Activated naive CD4-positive, alpha-beta T cell treated with anti-CD3 and anti-CD28 coated beads, Interleukin-2, amount 50 U/mL, for 24 hours (primary cell): Measurements from ENCODE around the gene CELF2.

ENCODE experiments used
- H3K27ac Mint-ChIP-seq: one replicate; pipeline ENCODE4 v1.8.0; 2021; ENCODE audit warnings: mild to moderate bottlenecking, mixed read lengths
- H3K27me3 Mint-ChIP-seq: one replicate; pipeline ENCODE4 v1.8.0; 2021; ENCODE audit warnings: mixed read lengths
- H3K36me3 Mint-ChIP-seq: one replicate; pipeline ENCODE4 v1.8.0; 2021; ENCODE audit warnings: mixed read lengths
- H3K4me1 Mint-ChIP-seq: one replicate; pipeline ENCODE4 v1.8.0; 2021; ENCODE audit warnings: mixed read lengths
- H3K4me3 Mint-ChIP-seq: one replicate; pipeline ENCODE4 v1.8.0; 2021; ENCODE audit warnings: mild to moderate bottlenecking, mixed read lengths
- H3K9me3 Mint-ChIP-seq: one replicate; pipeline ENCODE4 v1.8.0; 2021; ENCODE audit warnings: mixed read lengths

CELF2 gene

GRCh38 chr10:11087372-11087771 is 69.7 kb downstream of the CELF2 start:
- Mint-ChIP-seq H3K4me1 (no peaks in the 10 kb centered on the region), H3K27ac (no peak overlapping the region), H3K9me3 (no peaks in the 10 kb centered on the region), H3K4me3 (no peak overlapping the region), H3K36me3 (no peaks in the 10 kb centered on the region), H3K27me3 (no peaks in the 10 kb centered on the region)

GRCh38 chr10:11088709-11089108 is 71.0 kb downstream of the CELF2 start:
- no peak overlapping the region for H3K27ac Mint-ChIP-seq
- no peaks in the 10 kb centered on the region for H3K36me3 Mint-ChIP-seq
- H3K4me3 Mint-ChIP-seq = no peak overlapping the region
- no peaks in the 10 kb centered on the region for H3K9me3 Mint-ChIP-seq
- H3K27me3 Mint-ChIP-seq = no peaks in the 10 kb centered on the region
- H3K4me1 Mint-ChIP-seq = no peaks in the 10 kb centered on the region

- no peaks in the 10 kb centered on the region for H3K4me1 Mint-ChIP-seq
- H3K27ac Mint-ChIP-seq = no peak overlapping the region
- no peaks in the 10 kb centered on the region for H3K9me3 Mint-ChIP-seq
- no peaks in the 10 kb centered on the region for H3K27me3 Mint-ChIP-seq
- H3K36me3 Mint-ChIP-seq = no peaks in the 10 kb centered on the region
- H3K4me3 Mint-ChIP-seq = no peak overlapping the region
Observed at GRCh38 chr10:11089272-11089671, 71.6 kb downstream of the CELF2 start.

- Mint-ChIP-seq H3K9me3 (no peaks in the 10 kb centered on the region), H3K27ac (no peak overlapping the region), H3K4me3 (no peak overlapping the region), H3K4me1 (no peaks in the 10 kb centered on the region), H3K27me3 (no peaks in the 10 kb centered on the region), H3K36me3 (no peaks in the 10 kb centered on the region)
Observed at GRCh38 chr10:11091517-11092102, 73.9 kb downstream of the CELF2 start.

- H3K4me3 Mint-ChIP-seq = no peak overlapping the region
- no peaks in the 10 kb centered on the region for H3K4me1 Mint-ChIP-seq
- H3K27me3 Mint-ChIP-seq = peaks cover 1% of the 10 kb centered on the region
- H3K9me3 Mint-ChIP-seq = no peaks in the 10 kb centered on the region
- H3K36me3 Mint-ChIP-seq = no peaks in the 10 kb centered on the region
- no peak overlapping the region for H3K27ac Mint-ChIP-seq
Observed at GRCh38 chr10:11093771-11094736, 76.4 kb downstream of the CELF2 start.

- Mint-ChIP-seq H3K4me1 (no peaks in the 10 kb centered on the region), H3K27ac (no peak overlapping the region), H3K4me3 (no peak overlapping the region), H3K36me3 (no peaks in the 10 kb centered on the region), H3K27me3 (peaks cover 1% of the 10 kb centered on the region), H3K9me3 (no peaks in the 10 kb centered on the region)
Observed at GRCh38 chr10:11095374-11095801, 77.7 kb downstream of the CELF2 start.

- Mint-ChIP-seq H3K27me3 (peaks cover 2% of the 10 kb centered on the region), H3K4me3 (no peak overlapping the region), H3K9me3 (no peaks in the 10 kb centered on the region), H3K36me3 (no peaks in the 10 kb centered on the region), H3K4me1 (no peaks in the 10 kb centered on the region), H3K27ac (no peak overlapping the region)
Observed at GRCh38 chr10:11096422-11096821, 78.8 kb downstream of the CELF2 start.

- Mint-ChIP-seq H3K27ac (no peak overlapping the region), H3K36me3 (no peaks in the 10 kb centered on the region), H3K4me1 (no peaks in the 10 kb centered on the region), H3K9me3 (no peaks in the 10 kb centered on the region), H3K4me3 (no peak overlapping the region), H3K27me3 (peaks cover 2% of the 10 kb centered on the region)
Observed at GRCh38 chr10:11097686-11098085, 80.0 kb downstream of the CELF2 start.

GRCh38 chr10:11098666-11099065 is 81.0 kb downstream of the CELF2 start:
- Mint-ChIP-seq H3K4me3 (no peak overlapping the region), H3K27ac (no peak overlapping the region), H3K27me3 (peaks cover 2% of the 10 kb centered on the region), H3K9me3 (no peaks in the 10 kb centered on the region), H3K36me3 (no peaks in the 10 kb centered on the region), H3K4me1 (no peaks in the 10 kb centered on the region)

GRCh38 chr10:11104772-11105675 is 87.4 kb downstream of the CELF2 start:
- H3K4me1 Mint-ChIP-seq = peaks cover 13% of the 10 kb centered on the region
- H3K27me3 Mint-ChIP-seq = peaks cover 1% of the 10 kb centered on the region
- no peak overlapping the region for H3K27ac Mint-ChIP-seq
- H3K9me3 Mint-ChIP-seq = no peaks in the 10 kb centered on the region
- no peaks in the 10 kb centered on the region for H3K36me3 Mint-ChIP-seq
- H3K4me3 Mint-ChIP-seq = no peak overlapping the region

- Mint-ChIP-seq H3K27me3 (peaks cover 1% of the 10 kb centered on the region), H3K27ac (no peak overlapping the region), H3K9me3 (no peaks in the 10 kb centered on the region), H3K36me3 (no peaks in the 10 kb centered on the region), H3K4me1 (peaks cover 13% of the 10 kb centered on the region), H3K4me3 (no peak overlapping the region)
Observed at GRCh38 chr10:11105676-11106004, 88.0 kb downstream of the CELF2 start.

GRCh38 chr10:11106621-11107374 is 89.1 kb downstream of the CELF2 start:
- Mint-ChIP-seq H3K36me3 (no peaks in the 10 kb centered on the region), H3K27me3 (no peaks in the 10 kb centered on the region), H3K4me1 (peaks cover 13% of the 10 kb centered on the region), H3K9me3 (no peaks in the 10 kb centered on the region), H3K27ac (no peak overlapping the region), H3K4me3 (no peak overlapping the region)

GRCh38 chr10:11107948-11108347 is 90.3 kb downstream of the CELF2 start:
- H3K36me3 Mint-ChIP-seq = no peaks in the 10 kb centered on the region
- H3K4me1 Mint-ChIP-seq = peaks cover 19% of the 10 kb centered on the region
- H3K27ac Mint-ChIP-seq = no peak overlapping the region
- no peaks in the 10 kb centered on the region for H3K9me3 Mint-ChIP-seq
- H3K27me3 Mint-ChIP-seq = no peaks in the 10 kb centered on the region
- H3K4me3 Mint-ChIP-seq = no peak overlapping the region

GRCh38 chr10:11108356-11108755 is 90.7 kb downstream of the CELF2 start:
- H3K9me3 Mint-ChIP-seq = no peaks in the 10 kb centered on the region
- H3K4me1 Mint-ChIP-seq = peaks cover 23% of the 10 kb centered on the region
- no peak overlapping the region for H3K4me3 Mint-ChIP-seq
- H3K27ac Mint-ChIP-seq = no peak overlapping the region
- no peaks in the 10 kb centered on the region for H3K36me3 Mint-ChIP-seq
- no peaks in the 10 kb centered on the region for H3K27me3 Mint-ChIP-seq

GRCh38 chr10:11109590-11109989 is 91.9 kb downstream of the CELF2 start:
- Mint-ChIP-seq H3K36me3 (no peaks in the 10 kb centered on the region), H3K4me3 (no peak overlapping the region)

More at GRCh38 chr10:11109590-11109989, 91.9 kb downstream of the CELF2 start:
- Mint-ChIP-seq H3K9me3 (no peaks in the 10 kb centered on the region), H3K4me1 (peaks cover 35% of the 10 kb centered on the region), H3K27me3 (no peaks in the 10 kb centered on the region), H3K27ac (no peak overlapping the region)
